ENCODE results near the gene ABHD15.
A peak's percentile ranks its signal among the peaks of the same experiment; 100 is the strongest.

Gene ABHD15

GRCh38 chr17:29566473-29567303, at the start of gene ABHD15:
Gene ABHD15, minus strand, starts transcription at chr17:29567037. Its CDS starts 71 bp downstream, at chr17:29566966.
- ChIA-PET POLR2A (interaction anchor here (0.8 to 1.0 kb wide), 2 partner anchors 8 to 13 kb away, joined by 3 read pairs; no protein-coding TSS in a partner anchor), CTCF (interaction anchor here (0.6 to 12.2 kb wide), 16 partner anchors 8 to 421 kb away, joined by 3 to 94 read pairs (median 4); no protein-coding TSS in a partner anchor)
- no peak for TF ChIP-seq CTCF (IDR thresholded peaks at IDR 0.05; ENCODE audit: control extremely low read depth, extremely low read depth, low read depth, missing control alignments)
- peak; percentile 67 for DNase-seq (ENCODE audit: extremely low spot score)

- no peak for TF ChIP-seq CTCF (IDR thresholded peaks at IDR 0.05; ENCODE audit: control extremely low read depth, extremely low read depth, low read depth, missing control alignments)
- ChIA-PET CTCF (interaction anchor here (0.6 to 7.0 kb wide), 32 partner anchors 7 to 478 kb away, joined by 3 to 172 read pairs (median 7); partner anchors contain the start of genes ANKRD13B, GIT1, SSH2 and TP53I13), POLR2A (interaction anchor here (0.5 to 0.9 kb wide), 4 partner anchors 16 to 192 kb away, joined by 3 to 9 read pairs (median 4); no protein-coding TSS in a partner anchor)
- DNase-seq (ENCODE audit: extremely low spot score) = peak; percentile 92
Observed at GRCh38 chr17:29615492-29616299, 48.9 kb upstream of the ABHD15 start.

GRCh38 chr17:29615048-29615385, 48.2 kb upstream of the ABHD15 start:
- DNase-seq (ENCODE audit: extremely low spot score) = no peak
- ChIA-PET POLR2A (interaction anchor here (0.5 to 0.9 kb wide), 3 partner anchors 16 to 193 kb away, joined by 3 to 9 read pairs (median 4); no protein-coding TSS in a partner anchor), CTCF (interaction anchor here (0.8 to 7.0 kb wide), 20 partner anchors 11 to 470 kb away, joined by 3 to 172 read pairs (median 7); partner anchors contain the start of genes ANKRD13B, GIT1 and SSH2)

GRCh38 chr17:29614349-29615047, 47.7 kb upstream of the ABHD15 start:
- CTCF ChIA-PET = interaction anchor here (1.0 to 7.0 kb wide), 18 partner anchors 10 to 470 kb away, joined by 3 to 172 read pairs (median 7); partner anchors contain the start of genes ANKRD13B and GIT1
- POLR2A ChIA-PET = no interaction called here
- DNase-seq (ENCODE audit: extremely low spot score) = no peak
- no peak for TF ChIP-seq CTCF (IDR thresholded peaks at IDR 0.05; ENCODE audit: control extremely low read depth, extremely low read depth, low read depth, missing control alignments)

More at GRCh38 chr17:29615048-29615385, 48.2 kb upstream of the ABHD15 start:
- no peak for TF ChIP-seq CTCF (IDR thresholded peaks at IDR 0.05; ENCODE audit: control extremely low read depth, extremely low read depth, low read depth, missing control alignments)

GRCh38 chr17:29613856-29614255, 47.0 kb upstream of the ABHD15 start:
- ChIA-PET POLR2A (interaction anchor here (0.6 kb wide), 2 partner anchors 260 to 339 kb away, joined by 3 to 10 read pairs; no protein-coding TSS in a partner anchor), CTCF (interaction anchor here (0.9 to 6.1 kb wide), 14 partner anchors 10 to 244 kb away, joined by 3 to 172 read pairs (median 7); partner anchors contain the start of genes ABHD15, ANKRD13B and GIT1)
- no peak for DNase-seq (ENCODE audit: extremely low spot score)
- no peak for TF ChIP-seq CTCF (IDR thresholded peaks at IDR 0.05; ENCODE audit: control extremely low read depth, extremely low read depth, low read depth, missing control alignments)

Measured in GM10248 (cell line).